CD4-positive, alpha-beta T cell treated with Interleukin-1 beta for 1 hour (primary cell): ENCODE data around the gene RIC8B.

ENCODE experiments used
- DNase-seq, 2 donors: peaks; one replicate each; pipeline ENCODE4 v3.0.0-alpha.2; 2020 to 2022

Gene RIC8B

DNA sequence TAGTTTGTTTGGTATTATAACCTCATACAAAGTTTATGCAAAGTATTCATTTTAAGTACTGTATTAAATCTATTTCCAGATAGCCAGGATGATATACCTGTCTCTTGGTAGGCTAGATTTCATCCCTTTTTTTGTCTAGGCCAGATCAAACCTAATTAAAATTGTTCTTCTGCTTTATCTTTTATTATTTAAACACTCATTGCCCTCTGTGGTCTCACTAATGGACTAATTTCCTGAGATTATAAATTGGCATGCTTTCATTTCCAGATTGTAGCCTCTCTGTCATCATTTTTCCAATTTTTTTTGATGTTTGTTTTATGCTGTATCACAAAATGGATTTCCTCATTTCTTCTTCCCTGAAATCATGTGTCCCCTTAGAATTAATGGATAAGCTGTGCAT lies 95.6 kb downstream of the RIC8B start:
- DNase-seq, result no peak

DNA sequence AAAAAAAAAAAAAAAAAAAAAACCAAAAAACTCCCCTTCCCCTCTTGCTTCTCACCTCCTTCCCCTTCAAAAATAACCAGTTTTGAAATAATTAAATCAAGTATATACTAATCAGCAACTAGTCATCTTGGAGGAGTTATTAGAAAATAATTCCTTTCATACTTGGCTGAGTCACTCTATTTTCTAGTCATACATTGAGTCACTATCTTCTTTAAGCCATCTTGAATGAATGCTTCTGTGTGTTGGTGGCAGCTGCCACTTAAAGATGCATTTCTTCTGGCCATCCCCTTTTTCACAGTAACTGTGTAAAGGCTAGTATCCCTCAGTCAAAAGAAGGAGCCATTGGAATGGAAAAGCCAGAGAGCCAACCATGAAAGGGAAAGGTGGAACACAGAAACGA lies 97.0 kb downstream of the RIC8B start:
- DNase-seq, result no peak

DNA sequence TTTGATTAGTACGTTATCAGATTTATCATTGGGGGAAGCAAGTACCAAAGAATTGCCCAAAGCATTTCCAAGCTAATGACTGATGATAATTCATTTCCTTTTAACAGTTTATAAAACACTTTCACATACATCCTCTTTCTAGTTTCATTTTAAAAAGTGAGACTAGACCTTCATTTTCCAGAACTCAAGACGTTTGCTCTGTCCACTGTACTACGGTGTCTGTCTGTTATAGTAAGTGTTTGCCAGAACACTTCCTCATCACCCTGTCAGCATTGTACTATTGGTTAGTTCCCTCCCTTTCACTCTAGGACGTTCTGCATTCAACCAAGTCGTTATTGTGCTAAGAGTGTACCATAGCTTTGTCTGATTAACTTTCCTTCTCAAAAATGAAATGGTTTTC lies 99.5 kb downstream of the RIC8B start:
- DNase-seq, result no peak

DNA sequence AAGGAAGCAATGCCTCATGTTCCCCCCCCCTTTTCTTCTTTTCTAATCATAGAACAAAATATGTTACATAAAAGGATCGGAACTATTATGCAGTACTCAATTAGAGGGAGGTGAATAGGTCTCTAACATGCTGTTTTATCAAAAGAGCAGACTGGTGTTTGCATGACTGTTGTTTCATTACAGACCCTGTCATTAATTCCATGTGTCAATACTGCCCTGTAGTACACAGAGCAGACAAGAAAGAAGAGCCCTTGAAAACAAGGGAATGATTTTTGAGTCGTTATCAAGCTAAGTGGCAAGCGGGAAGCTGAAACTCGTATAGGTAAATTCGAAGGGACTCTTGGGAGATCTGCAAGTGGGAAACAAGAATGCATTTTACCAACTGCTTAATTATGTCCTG lies 104.3 kb downstream of the RIC8B start:
- DNase-seq, result no peak

DNA sequence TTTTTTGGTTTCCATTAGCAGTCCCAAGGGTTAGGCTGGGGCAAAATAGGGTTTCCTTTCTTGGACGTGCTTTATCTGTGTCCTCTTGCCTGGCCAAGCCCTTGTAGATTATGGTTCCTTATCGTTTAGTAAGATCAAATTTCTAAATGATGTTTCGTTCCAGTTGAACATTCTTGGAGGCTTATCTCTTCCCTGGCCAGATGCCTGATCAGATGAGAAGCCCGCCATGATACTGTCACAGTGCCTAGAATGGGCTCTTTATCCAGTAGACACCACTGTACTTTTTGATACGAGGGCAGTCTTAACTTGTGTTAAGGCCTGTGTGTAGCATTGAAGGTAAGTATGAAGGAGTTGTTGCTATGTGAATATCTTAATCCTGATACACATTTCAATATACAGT lies 105.1 kb downstream of the RIC8B start:
- DNase-seq, result no peak

DNA sequence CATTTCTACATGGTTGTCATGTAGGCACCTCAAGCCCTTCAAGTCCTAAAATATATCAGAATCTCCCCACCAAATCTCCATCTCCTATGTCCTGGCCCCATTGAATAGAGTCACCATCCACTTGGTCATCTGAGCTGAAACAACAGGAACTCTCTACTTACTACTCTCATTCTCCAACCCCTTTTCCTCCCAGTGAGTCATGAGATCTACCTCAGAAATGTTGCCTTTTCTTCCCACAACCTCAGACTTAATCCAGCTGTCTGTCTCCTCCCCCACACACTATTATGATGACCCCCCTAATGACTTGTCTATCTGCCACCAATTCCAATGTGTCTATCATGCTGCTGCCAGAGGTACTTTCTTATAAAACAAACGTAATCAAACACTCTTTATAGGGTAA lies 108.9 kb downstream of the RIC8B start:
- DNase-seq, result no peak

DNA sequence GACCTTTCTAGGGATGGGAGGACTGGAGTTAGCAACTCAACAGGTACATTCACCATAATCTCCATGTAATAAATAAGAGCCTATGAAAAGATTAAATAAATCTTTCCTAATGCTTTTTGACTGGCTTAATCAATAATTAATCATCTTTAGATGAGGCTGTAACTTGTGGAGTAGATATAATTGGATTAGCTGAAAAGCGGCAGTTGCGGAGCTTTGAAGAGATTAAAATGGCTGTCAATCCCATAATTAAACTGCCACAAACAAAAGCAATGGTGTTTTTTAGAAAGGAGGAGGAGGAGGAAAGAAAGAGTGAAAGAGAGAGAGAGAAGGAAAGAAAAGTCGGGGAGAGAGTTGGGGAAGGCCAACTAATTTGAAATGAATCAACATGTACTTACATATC lies 110.5 kb downstream of the RIC8B start:
- no peak for DNase-seq

DNA sequence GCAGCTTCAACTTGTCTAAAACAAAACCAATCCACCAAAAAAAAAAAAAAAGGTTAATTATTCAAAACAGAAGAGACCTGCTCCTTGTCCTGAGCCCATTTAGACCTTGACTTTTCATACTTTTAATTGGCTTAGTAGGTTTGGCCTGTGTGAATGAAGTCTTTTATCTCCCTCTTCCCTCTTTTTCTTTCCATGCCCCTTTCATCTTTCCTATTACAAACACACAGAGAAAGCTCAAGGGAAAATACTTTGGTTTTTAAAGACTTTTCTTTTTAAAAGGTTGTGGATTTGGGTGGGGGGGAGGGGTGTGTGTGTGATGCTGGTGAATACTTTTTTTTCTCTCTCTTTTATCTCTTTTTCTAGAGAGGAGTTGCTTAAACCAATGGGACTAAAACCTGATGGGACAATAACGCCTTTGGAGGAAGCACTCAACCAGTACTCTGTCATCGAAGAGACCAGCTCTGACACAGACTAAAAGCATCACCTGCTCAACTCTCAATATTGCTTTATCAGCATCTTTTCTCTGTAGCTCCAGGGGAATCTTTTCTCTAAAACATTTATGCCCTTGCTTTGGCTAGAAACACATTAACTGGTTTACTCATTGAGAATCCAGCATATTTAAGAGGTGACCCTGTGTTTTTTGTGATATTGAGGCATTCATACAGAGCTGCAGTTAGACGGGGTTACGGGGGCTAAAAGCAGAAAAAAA lies 111.2 kb downstream of the RIC8B start:
- no peak for DNase-seq

DNA sequence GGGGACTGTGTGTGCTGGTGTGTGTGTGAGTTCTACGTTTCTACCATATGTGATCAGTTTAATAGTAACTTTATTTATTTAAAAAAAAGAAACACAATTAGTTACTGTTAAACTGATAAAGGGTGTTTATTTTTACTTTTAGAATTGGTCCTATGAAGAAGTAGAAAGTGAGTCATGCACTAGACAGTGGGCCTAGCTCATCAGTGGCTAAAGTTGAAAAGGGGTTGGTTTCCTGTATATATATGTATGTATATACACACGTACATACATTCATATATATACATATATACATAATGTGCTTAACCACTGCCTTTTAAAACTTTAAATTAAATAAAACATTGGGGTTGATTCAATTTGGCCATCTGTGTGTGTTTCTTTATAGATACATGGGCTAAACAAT lies 112.5 kb downstream of the RIC8B start:
- no peak for DNase-seq

DNA sequence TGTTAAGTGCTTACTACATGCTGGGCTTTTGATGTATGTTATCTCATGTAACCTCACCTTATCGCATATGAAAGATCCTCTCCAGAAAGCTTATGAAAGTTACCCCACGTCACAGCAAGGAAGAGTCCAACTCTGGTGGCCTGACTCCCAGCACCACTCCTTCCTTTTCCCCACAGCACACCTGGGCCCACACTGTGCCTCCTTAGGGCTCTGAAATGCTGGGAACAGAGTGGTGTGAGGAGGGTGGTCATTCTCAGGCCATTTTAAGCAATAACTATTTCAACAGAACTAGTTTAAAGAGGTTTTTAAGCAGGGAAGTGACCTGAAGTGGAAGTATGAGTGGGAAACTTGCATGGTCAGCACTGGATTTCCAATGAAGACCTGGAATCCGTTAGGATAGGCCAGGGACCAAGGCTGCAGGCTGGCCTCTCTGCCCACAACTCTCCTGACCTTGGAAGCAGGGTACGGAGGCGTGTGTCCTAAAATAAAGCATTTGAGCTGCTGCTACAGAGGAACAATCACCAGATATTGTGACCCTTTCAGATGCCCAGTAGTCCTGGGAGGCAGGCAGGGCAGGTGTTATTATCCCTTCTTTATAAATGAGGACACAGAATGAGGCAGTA lies 114.0 kb downstream of the RIC8B start:
- DNase-seq, result no peak

DNA sequence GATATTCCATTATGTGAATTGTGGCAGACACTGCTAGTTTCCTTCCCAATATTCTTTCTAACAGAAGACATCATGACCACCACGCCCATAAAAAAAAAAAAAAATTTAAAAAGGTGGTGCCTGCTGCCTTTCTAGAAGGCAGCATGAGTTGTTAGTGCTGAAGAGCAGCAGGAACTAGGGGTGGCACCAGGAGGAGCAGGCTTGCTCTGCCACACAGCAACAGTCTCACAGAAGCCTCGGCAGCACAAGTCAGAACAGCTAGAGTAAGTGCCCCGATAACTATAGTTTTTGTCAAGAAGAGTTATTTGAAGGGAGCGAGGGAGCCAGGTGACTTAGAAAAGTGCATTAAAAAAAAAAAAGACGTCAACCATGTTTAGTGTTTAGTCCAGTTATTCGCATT lies 114.8 kb downstream of the RIC8B start:
- DNase-seq, result no peak

DNA sequence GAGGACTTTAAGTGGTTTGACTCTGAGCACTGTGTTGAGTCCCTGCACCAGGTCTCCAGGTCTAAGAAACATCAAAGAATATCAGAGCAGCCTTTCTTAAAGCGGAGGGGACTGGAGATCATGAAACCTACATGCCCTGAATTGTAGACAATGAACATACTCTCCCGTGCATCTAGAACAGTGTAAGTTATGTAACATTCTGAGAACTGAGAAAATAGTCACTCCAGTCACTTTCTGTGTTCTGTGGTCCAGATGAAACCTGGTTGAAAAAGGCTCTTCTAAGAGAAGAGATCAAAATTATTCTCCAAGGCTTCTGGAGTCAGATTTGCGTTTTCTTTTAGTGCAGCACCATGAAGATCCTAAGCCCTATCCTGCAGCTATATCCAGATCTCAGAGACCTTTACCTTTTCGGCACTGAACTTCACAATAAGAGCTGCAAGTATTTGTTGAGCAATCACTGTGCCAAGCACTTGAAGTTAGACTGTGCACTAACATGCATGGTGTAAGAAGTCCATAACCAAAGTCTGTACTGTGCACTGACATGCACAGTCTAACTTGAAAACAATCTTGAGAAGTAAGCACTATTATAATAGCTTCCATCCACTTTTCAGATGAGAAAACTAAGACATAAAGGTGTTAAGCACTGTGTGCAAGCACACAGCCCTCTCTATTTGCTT lies 115.6 kb downstream of the RIC8B start:
- DNase-seq, result no peak

DNA sequence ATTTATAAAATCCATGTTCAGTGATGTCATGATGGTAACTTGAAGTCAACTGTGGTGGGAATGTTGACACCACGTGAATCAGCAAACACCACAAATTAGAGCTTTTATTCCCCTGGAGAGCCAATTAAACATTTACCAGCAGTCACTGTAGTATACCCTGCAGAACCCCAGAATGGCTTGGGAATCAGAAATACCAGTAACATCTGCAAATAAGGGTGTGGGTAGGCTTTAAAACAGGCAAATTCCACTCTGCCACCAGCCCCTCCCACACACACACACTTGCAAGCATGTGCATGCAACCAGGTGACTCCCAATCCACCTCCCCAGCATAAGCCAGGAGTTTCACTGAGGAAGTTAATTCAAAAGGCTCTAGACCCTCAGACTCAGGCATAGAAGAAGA lies 117.6 kb downstream of the RIC8B start:
- DNase-seq, result no peak

DNA sequence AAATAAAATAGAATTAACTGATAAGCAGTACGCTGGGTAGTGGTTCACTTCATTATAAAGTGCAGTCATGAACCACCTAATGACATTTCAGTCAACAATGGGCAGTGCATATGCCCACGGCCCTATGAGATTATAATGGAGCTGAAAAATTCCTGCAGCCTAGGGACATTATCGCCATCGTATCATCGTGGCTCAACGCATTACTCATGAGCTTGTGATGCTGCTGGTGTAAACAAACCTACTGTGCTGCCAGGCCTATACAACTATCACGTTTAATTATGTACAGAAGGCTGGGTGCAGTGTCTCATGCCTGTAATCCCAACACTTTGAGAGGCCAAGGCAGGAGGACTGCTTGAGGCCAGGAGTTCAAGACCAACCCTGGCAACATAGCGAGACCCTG lies 119.0 kb downstream of the RIC8B start:
- no peak for DNase-seq

DNA sequence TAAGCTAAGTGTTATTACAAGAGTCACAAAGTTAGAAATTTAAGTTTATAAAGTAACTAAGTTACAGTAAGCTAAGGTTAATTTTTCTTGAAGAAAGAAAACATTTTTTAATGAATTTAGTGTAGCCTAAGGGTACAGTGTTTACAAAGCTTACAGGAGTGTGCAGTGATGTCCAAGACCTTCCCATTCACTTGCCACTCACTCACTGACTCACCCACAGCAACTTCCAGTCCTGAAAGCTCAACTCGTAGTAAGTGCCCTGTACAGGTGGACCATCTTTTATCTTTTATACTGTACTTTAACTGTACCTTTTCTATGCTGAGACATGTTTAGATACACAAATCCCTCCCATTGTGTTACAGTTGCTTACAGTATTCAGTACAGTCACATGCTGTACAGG lies 120.3 kb downstream of the RIC8B start:
- no peak for DNase-seq

DNA sequence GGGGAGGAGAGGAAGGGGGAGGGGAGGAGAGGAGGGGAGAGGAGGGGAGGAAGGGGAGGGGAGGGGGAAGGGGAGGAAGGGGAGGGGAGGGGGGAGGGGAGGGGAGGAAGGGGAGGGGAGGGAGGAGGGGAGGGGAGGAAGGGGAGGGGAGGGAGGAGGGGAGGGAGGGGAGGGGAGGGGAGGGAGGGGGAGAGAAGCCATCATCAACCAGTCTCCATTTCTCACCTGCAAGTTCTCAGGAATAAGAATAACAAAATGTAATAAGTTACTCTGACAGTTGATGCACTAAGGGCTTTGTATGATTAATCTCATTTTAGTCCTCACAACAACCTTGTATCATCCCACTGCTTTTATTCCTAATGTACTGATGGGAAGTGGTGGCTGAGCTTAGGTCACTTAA lies 122.1 kb downstream of the RIC8B start:
- no peak for DNase-seq

DNA sequence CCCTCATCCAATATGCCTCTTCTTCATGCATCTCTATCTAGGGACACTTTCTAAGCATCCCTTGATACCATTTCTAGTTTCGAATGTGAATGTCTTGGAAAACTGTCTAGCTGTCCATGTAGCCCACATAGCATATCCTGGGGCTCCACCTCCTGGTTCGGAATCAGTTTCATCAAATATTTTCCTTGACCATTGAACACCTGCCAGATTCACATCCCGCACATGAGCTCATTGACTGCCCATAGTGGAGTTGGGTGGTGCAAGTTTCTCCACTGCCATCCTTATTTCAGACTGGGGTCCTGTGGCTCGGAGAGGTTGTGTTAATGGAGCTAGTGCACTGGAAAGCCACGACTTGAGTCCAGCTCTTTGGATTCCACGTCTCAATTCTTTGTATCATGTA lies 122.6 kb downstream of the RIC8B start:
- no peak for DNase-seq

DNA sequence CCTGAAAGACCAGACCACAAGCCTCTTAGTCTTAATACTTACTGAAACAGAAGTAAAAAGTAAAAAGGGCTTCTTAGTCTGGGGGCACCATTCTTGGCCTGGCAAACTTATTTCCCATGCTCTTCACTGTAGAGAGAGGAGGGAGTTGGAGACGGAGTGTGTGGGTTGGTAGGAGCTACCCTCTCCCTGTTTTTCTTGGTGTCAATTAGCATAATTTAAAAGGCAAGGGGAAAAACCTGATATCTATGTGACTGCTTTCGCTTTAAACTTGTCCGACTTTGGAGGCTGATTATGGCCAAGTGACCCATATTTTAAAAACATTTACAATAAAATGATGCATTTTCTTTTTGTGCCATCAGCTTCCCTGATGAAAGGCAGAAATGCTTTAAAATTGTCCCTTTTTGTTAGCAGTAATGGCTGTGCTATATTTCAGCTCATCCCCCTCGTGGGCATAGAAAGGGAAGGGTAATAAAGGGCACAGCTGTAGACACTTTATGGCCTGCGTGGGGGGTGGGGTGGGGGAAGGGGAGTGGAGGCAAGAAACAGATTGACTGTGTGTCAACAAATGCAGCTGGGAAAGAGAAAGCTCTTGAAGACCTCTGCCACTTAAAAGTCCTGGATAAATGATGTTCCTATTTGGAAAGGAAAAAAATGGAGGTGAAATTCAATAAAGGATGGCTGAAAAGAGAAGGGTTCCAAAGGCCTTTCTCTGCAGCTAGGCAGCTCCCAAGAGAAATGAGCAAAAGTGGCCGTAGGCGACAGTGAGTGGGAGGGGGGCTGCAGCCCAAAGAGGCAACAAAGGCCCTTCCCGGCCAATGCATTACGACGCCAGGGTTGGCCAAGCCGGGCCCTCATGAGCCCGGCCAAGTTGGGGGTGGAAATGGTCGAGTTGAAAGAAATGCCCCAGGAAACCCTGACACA lies 123.8 kb downstream of the RIC8B start:
- DNase-seq, result no peak

DNA sequence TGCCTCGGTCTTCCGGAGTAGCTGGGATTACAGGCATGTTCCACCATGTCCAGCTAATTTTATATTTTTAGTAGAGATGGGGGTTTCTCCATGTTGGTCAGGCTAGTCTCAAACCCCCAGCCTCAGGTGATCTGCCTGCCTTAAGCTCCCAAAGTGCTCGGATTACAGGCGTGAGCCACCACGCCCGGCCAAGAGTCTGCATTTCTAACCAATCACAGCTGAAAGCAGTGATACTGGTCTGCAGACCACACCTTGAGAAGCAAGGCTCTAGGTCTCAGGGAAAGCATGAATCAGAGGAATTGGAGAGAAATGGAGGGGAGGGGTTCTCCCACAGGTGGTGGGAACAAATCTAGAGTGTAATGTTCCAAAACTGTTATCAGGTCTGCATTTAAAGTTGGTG lies 126.1 kb downstream of the RIC8B start:
- DNase-seq, result no peak

DNA sequence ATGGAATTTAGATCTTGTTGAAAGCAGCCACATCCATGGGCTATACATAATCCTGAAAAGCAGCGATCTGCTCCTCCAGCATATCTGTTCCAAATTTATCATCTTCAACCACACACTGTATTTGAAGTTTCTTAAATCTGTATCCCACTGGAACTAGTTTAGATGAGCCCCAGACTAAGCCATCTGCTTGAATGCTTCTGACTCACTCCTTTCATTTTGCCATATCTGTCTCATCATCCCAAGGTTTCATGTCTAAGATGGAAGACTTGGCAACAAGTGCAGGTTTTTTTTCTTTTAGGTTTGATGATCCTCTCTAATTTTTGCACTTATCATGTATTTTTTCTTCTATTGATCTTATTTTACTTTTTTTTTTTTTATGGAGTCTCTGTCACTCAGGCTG lies 126.8 kb downstream of the RIC8B start:
- DNase-seq, result no peak

DNA sequence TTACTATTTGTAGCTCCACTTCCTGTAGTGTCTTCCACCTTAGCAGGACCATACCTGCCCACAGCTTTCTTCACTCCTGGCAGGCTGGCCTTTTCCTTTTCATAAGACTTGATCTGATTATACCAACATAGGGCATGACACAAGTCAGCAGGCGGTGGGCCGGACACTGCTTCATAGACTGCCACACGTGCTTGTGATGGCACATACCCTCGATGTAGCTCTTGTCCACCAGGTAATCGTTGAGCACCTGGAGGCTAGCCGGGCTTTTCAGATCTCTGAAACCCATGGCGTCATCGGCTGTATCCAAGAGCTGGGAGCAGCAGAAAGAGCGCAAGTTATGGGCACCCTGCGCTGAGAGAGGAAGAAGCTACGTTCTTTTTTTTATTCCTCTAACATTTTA lies 127.6 kb downstream of the RIC8B start:
- no peak for DNase-seq

DNA sequence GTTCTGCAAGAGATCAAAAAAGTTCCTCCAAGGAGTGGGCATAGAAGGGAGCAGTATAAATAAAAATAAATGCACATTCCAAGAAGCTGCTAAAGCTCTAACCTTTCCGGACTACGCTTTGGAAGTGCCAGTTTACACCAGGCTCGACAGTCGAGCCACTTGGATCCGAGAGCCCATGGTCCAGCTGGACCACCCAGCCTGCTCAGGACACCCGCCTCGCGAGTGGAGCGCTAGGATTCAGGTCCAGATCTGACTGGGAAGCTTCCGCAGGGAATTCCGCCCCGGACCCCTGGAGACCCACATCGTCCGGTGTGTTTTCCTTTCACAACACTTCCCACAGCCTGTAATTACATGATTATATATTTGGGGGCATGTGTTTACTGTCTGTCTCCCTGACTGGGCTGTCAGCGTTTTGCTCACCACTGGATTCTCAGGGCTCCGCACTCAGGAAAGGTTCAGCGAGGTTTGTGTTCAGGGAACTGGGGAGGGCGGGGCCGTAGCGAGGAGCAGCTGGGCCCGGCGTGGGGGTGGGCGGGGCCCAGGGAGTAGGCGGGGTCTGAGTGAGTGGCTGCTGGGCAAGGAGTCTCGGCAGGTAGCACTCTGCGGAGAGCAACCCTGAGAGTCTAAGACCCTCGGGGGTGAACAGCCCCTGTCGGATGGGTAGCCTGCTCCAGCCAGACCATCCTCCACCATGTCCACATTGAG lies 128.9 kb downstream of the RIC8B start:
- peak; percentile 69 to 76 for DNase-seq

DNA sequence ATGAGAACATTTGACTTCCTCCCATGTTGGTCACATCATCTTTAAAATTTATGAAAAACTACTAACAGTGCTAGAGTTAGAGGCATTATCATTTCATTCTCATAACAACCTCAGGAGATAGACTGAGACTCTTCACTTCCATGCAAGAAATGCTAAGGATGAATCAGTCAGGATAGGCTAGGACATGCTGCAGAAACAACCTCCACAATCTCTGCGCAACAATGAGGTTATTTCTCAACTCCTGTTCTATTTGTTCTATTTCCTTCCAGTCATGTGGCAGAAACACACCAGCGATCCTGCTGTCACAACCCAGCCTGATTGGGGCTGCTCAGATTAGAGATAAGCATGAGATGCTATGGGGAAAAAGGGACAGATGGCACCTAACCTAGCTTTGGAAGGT lies 132.2 kb downstream of the RIC8B start:
- DNase-seq, result no peak
